Measurements from ENCODE around the gene CCDC157.

DNA sequence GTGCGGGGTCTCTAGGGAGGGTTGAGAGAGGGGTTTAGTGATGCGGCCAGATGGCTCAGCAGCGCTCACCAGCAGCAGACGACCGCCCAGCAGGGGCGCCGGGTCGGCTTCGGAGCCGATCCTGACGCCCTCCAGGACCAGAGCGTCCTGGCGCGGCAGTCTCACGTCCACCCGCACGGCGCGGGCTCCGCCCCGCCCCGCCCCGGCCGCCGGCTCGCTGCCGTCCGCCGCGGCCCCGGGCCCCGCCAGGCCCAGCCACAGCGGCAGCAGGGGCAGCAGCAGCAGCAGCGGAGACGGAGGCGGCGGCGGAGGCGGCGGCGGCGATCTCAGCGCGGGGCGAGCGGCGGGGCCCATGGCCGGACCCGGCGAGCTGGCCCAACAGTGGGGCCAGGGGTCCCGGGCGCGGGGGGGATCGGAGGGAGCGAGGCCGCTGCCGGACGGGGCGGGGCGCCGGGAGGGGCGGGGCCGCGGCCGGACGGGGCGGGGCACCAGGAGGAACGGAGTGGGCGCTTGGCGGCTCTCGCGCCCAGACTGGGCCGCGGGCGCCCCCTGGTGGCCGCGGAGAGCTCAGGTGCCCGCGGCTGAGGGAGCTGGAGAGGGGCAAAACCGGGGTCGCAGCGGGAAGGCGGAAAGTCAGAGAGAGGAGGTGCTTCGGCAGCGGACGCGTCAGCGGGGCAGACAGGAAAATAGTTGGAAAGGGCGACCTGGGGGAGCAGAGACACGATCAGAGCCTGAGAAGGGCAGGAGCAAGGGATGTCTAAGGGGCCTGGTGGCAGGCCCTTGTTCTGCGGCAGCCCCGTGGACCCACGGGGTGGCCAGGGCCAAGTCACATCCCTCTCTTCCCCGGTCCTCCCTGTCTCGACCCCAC is 30.4 kb downstream of the CCDC157 start, which contains the start of gene RNF215:
- TF ChIP-seq RXRA (IDR thresholded peaks at IDR 0.05) (no peak), RAD21 (IDR thresholded peaks at IDR 0.05) (peak; percentile 75 to 82), SP1 (IDR thresholded peaks at IDR 0.05) (no peak), GABPA (IDR thresholded peaks at IDR 0.05 in 1 of 2, conservative IDR thresholded peaks at IDR 0.05 in 1 of 2) (no peak)
- TF ChIP-seq, protein P1, sequence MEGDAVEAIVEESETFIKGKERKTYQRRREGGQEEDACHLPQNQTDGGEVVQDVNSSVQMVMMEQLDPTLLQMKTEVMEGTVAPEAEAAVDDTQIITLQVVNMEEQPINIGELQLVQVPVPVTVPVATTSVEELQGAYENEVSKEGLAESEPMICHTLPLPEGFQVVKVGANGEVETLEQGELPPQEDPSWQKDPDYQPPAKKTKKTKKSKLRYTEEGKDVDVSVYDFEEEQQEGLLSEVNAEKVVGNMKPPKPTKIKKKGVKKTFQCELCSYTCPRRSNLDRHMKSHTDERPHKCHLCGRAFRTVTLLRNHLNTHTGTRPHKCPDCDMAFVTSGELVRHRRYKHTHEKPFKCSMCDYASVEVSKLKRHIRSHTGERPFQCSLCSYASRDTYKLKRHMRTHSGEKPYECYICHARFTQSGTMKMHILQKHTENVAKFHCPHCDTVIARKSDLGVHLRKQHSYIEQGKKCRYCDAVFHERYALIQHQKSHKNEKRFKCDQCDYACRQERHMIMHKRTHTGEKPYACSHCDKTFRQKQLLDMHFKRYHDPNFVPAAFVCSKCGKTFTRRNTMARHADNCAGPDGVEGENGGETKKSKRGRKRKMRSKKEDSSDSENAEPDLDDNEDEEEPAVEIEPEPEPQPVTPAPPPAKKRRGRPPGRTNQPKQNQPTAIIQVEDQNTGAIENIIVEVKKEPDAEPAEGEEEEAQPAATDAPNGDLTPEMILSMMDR (IDR thresholded peaks at IDR 0.05; ENCODE audit: low read depth, low read length, missing input control) = peak; percentile 86
- TF ChIP-seq, protein P2, sequence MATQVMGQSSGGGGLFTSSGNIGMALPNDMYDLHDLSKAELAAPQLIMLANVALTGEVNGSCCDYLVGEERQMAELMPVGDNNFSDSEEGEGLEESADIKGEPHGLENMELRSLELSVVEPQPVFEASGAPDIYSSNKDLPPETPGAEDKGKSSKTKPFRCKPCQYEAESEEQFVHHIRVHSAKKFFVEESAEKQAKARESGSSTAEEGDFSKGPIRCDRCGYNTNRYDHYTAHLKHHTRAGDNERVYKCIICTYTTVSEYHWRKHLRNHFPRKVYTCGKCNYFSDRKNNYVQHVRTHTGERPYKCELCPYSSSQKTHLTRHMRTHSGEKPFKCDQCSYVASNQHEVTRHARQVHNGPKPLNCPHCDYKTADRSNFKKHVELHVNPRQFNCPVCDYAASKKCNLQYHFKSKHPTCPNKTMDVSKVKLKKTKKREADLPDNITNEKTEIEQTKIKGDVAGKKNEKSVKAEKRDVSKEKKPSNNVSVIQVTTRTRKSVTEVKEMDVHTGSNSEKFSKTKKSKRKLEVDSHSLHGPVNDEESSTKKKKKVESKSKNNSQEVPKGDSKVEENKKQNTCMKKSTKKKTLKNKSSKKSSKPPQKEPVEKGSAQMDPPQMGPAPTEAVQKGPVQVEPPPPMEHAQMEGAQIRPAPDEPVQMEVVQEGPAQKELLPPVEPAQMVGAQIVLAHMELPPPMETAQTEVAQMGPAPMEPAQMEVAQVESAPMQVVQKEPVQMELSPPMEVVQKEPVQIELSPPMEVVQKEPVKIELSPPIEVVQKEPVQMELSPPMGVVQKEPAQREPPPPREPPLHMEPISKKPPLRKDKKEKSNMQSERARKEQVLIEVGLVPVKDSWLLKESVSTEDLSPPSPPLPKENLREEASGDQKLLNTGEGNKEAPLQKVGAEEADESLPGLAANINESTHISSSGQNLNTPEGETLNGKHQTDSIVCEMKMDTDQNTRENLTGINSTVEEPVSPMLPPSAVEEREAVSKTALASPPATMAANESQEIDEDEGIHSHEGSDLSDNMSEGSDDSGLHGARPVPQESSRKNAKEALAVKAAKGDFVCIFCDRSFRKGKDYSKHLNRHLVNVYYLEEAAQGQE (IDR thresholded peaks at IDR 0.05) = no peak
- TF ChIP-seq, protein P3, sequence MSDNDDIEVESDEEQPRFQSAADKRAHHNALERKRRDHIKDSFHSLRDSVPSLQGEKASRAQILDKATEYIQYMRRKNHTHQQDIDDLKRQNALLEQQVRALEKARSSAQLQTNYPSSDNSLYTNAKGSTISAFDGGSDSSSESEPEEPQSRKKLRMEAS (IDR thresholded peaks at IDR 0.05) = no peak

All from liver (tissue), 3 donors.